Adipocyte (in vitro differentiated cells): ENCODE data around the gene PCBD2.

Source experiments
- DNase-seq: peaks from one replicate; pipeline ENCODE4 v3.0.0-alpha.2; 2015; ENCODE audit warnings: low read depth
- H3K27me3 ChIP-seq: replicated peaks from 2 replicates; pipeline ENCODE4 v1.7.0; 2013; ENCODE audit warnings: mild to moderate bottlenecking, low read length, moderate library complexity; ENCODE audit not compliant: control insufficient read depth, insufficient read depth
- H3K36me3 ChIP-seq: 2 replicates; pipeline ENCODE4 v1.7.0; 2013; ENCODE audit warnings: low read length, mild to moderate bottlenecking, moderate library complexity; ENCODE audit not compliant: control insufficient read depth, insufficient read depth, severe bottlenecking
- H3K4me1 ChIP-seq: 2 replicates; pipeline ENCODE4 v1.7.0; 2013; ENCODE audit warnings: mild to moderate bottlenecking, low read length, moderate library complexity; ENCODE audit not compliant: control insufficient read depth, insufficient read depth
- H3K4me3 ChIP-seq: 2 replicates; pipeline ENCODE4 v1.7.0; 2013; ENCODE audit warnings: mild to moderate bottlenecking, low read length, moderate library complexity
- H3K9ac ChIP-seq: 2 replicates; pipeline ENCODE4 v1.7.0; 2013; ENCODE audit warnings: mild to moderate bottlenecking, low read length, moderate library complexity
- H3K9me3 ChIP-seq: 2 replicates; pipeline ENCODE4 v1.7.0; 2013; ENCODE audit warnings: mild to moderate bottlenecking, low read length, moderate library complexity; ENCODE audit not compliant: control insufficient read depth

PCBD2 gene

GRCh38 chr5:134911285-134912206 lies 6.6 kb downstream of the PCBD2 start:
- peak; percentile 20 for DNase-seq
- Histone ChIP-seq H3K9ac (no peak overlapping the region), H3K36me3 (peaks cover 4% of the 10 kb centered on the region), H3K9me3 (no peaks in the 10 kb centered on the region), H3K4me1 (peaks cover 6% of the 10 kb centered on the region), H3K27me3 (no peaks in the 10 kb centered on the region), H3K4me3 (no peak overlapping the region)

GRCh38 chr5:134913254-134913653 lies 8.3 kb downstream of the PCBD2 start:
- Histone ChIP-seq H3K4me1 (peaks cover 6% of the 10 kb centered on the region), H3K9ac (no peak overlapping the region), H3K36me3 (peaks cover 9% of the 10 kb centered on the region), H3K4me3 (no peak overlapping the region), H3K9me3 (no peaks in the 10 kb centered on the region), H3K27me3 (no peaks in the 10 kb centered on the region)
- no peak for DNase-seq

GRCh38 chr5:134913795-134914194 lies 8.9 kb downstream of the PCBD2 start:
- Histone ChIP-seq H3K4me3 (no peak overlapping the region), H3K4me1 (peaks cover 6% of the 10 kb centered on the region), H3K27me3 (no peaks in the 10 kb centered on the region), H3K36me3 (peaks cover 9% of the 10 kb centered on the region), H3K9ac (no peak overlapping the region), H3K9me3 (no peaks in the 10 kb centered on the region)
- DNase-seq = no peak

GRCh38 chr5:134917070-134917815 lies 12.3 kb downstream of the PCBD2 start:
- DNase-seq = no peak
- H3K4me1 ChIP-seq = peaks cover 6% of the 10 kb centered on the region
- H3K4me3 ChIP-seq = no peak overlapping the region
- no peaks in the 10 kb centered on the region for H3K9me3 ChIP-seq
- no peak overlapping the region for H3K9ac ChIP-seq
- peaks cover 18% of the 10 kb centered on the region for H3K36me3 ChIP-seq
- no peaks in the 10 kb centered on the region for H3K27me3 ChIP-seq

- Histone ChIP-seq H3K9ac (no peak overlapping the region), H3K4me1 (no peaks in the 10 kb centered on the region), H3K9me3 (no peaks in the 10 kb centered on the region), H3K36me3 (peaks cover 15% of the 10 kb centered on the region), H3K4me3 (no peak overlapping the region), H3K27me3 (no peaks in the 10 kb centered on the region)
- DNase-seq = no peak
These were observed 13.9 kb downstream of the PCBD2 start for GRCh38 chr5:134918861-134919260.

GRCh38 chr5:134920848-134921575 lies 16.1 kb downstream of the PCBD2 start:
- peaks cover 15% of the 10 kb centered on the region for H3K36me3 ChIP-seq
- no peak overlapping the region for H3K9ac ChIP-seq

GRCh38 chr5:134932508-134932907 lies 27.6 kb downstream of the PCBD2 start:
- Histone ChIP-seq H3K4me1 (no peaks in the 10 kb centered on the region), H3K9ac (no peak overlapping the region), H3K9me3 (no peaks in the 10 kb centered on the region), H3K4me3 (no peak overlapping the region), H3K36me3 (peaks cover 10% of the 10 kb centered on the region), H3K27me3 (no peaks in the 10 kb centered on the region)
- DNase-seq = no peak

More at GRCh38 chr5:134920848-134921575, 16.1 kb downstream of the PCBD2 start:
- Histone ChIP-seq H3K27me3 (no peaks in the 10 kb centered on the region), H3K4me3 (no peak overlapping the region), H3K4me1 (no peaks in the 10 kb centered on the region), H3K9me3 (no peaks in the 10 kb centered on the region)
- no peak for DNase-seq

GRCh38 chr5:134934202-134934601 lies 29.3 kb downstream of the PCBD2 start:
- no peak overlapping the region for H3K4me3 ChIP-seq
- peaks cover 15% of the 10 kb centered on the region for H3K36me3 ChIP-seq

GRCh38 chr5:134935711-134936602 lies 31.0 kb downstream of the PCBD2 start:
- peaks cover 15% of the 10 kb centered on the region for H3K36me3 ChIP-seq
- peaks cover 6% of the 10 kb centered on the region for H3K4me1 ChIP-seq
- no peaks in the 10 kb centered on the region for H3K27me3 ChIP-seq
- DNase-seq = no peak
- no peaks in the 10 kb centered on the region for H3K9me3 ChIP-seq
- H3K4me3 ChIP-seq = no peak overlapping the region
- H3K9ac ChIP-seq = no peak overlapping the region

More at GRCh38 chr5:134934202-134934601, 29.3 kb downstream of the PCBD2 start:
- Histone ChIP-seq H3K9me3 (no peaks in the 10 kb centered on the region), H3K9ac (no peak overlapping the region), H3K27me3 (no peaks in the 10 kb centered on the region), H3K4me1 (peaks cover 6% of the 10 kb centered on the region)
- no peak for DNase-seq

- H3K27me3 ChIP-seq = no peaks in the 10 kb centered on the region
- H3K4me1 ChIP-seq = peaks cover 6% of the 10 kb centered on the region
- H3K4me3 ChIP-seq = no peak overlapping the region
- H3K9me3 ChIP-seq = no peaks in the 10 kb centered on the region
- peak; percentile 36 for DNase-seq
- H3K36me3 ChIP-seq = peaks cover 15% of the 10 kb centered on the region
- H3K9ac ChIP-seq = no peak overlapping the region
These were observed 32.6 kb downstream of the PCBD2 start for GRCh38 chr5:134937526-134937925.
